Spleen (tissue), 7 donors: ENCODE results near the gene NKX2-2.

Experiments used
- CTCF ChIP-seq, 11 experiments: fragments of 200-600 bp in 7 of 11; fragments of 450-650 bp in 4 of 11; sonication (generic) in 4 of 11; IDR thresholded peaks in 8 of 11; conservative IDR thresholded peaks in 3 of 11; 1 replicate in 7 of 11; 2 replicates in 4 of 11; pipeline versions ENCODE4 v1.4.0 to v1.8.0; 2016 to 2021; ENCODE audit warnings: antibody characterized with exemption in 11 of 11, inconsistent platforms in 4 of 11, mild to moderate bottlenecking in 1 of 11
- POLR2A ChIP-seq, 3 donors: fragments of 450-650 bp; IDR thresholded peaks; one replicate each; pipeline ENCODE4 v1.5.1; 2017; ENCODE audit warnings: antibody characterized with exemption in 3 of 3, mild to moderate bottlenecking in 1 of 3
- donor health status: DM: no; HTN: no; CAD: no; lungs with moderate emphysema.
- donor health status: DM: no; HTN: no; CAD: no.
- donor health status: DM: no; HTN: no; CAD: no.

- no peak for TF ChIP-seq CTCF (IDR thresholded peaks at IDR 0.05 in 8 of 11, conservative IDR thresholded peaks at IDR 0.05 in 3 of 11)
- no peak for TF ChIP-seq POLR2A (IDR thresholded peaks at IDR 0.05)
Measured at GRCh38 chr20:21562656-21563055, 48.8 kb upstream of the NKX2-2 start.
